RWPE2 (cell line): ENCODE results near the gene RIMS1.
A peak's percentile ranks its signal among the peaks of the same experiment; 100 is the strongest.

Experiments used
- ATAC-seq: fragments of 200-7000 bp; cut with Tn5 transposase; 3 replicates; pipeline ENCODE4 v1.9.1; 2021; ENCODE audit warnings: low read depth
- DNase-seq: peaks from one replicate; pipeline ENCODE4 v3.0.0-alpha.2; 2020; ENCODE audit warnings: low spot score
- H3K27ac ChIP-seq: fragments of 450-650 bp; 2 replicates; pipeline ENCODE4 v1.5.1; 2017; ENCODE audit warnings: mild to moderate bottlenecking; ENCODE audit not compliant: poor library complexity, severe bottlenecking
- H3K27me3 ChIP-seq: fragments of 250-450 bp; sonication (Bioruptor Pico); 2 replicates; pipeline ENCODE4 v1.5.1; 2021; ENCODE audit warnings: mild to moderate bottlenecking, moderate library complexity; ENCODE audit not compliant: insufficient read depth, poor library complexity, severe bottlenecking
- H3K36me3 ChIP-seq: fragments of 250-450 bp; sonication (Bioruptor Pico); 2 replicates; pipeline ENCODE4 v1.5.1; 2020; ENCODE audit warnings: low read depth, mild to moderate bottlenecking, moderate library complexity
- H3K4me1 ChIP-seq: fragments of 250-450 bp; sonication (Bioruptor Pico); 2 replicates; pipeline ENCODE4 v1.5.1; 2021; ENCODE audit warnings: mild to moderate bottlenecking, moderate library complexity; ENCODE audit not compliant: insufficient read depth, poor library complexity, severe bottlenecking
- H3K4me3 ChIP-seq: fragments of 250-450 bp; sonication (Bioruptor Pico); 2 replicates; pipeline ENCODE4 v1.5.1; 2021; ENCODE audit warnings: mild to moderate bottlenecking, moderate library complexity; ENCODE audit not compliant: severe bottlenecking
- H3K9me3 ChIP-seq: fragments of 250-450 bp; sonication (Bioruptor Pico); 2 replicates; pipeline ENCODE4 v1.5.1; 2021; ENCODE audit warnings: mild to moderate bottlenecking, moderate library complexity; ENCODE audit not compliant: severe bottlenecking
- CTCF ChIP-seq: fragments of 450-650 bp; IDR thresholded peaks from one replicate; pipeline ENCODE4 v1.5.1; 2017; ENCODE audit warnings: mild to moderate bottlenecking, moderate library complexity; ENCODE audit not compliant: poor library complexity, severe bottlenecking

RIMS1 gene

DNA sequence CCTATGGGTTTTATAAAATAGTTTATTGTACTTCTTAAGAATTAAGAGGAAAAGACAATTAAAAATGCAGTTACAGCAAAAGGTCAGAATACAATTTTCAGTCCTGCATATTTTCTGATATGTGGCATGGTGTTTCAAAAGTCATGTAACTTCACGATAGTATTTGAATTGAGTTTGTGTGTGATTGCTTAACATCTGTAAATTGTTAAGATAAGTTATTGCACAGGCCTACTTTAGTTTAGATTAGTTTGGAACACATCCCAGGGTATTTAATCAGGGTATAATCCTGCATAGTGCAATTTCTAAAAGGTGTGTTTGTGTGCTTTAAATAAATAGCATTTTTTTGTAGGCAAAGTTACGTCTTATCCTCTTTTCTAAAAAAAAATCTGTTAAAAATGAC lies 289.6 kb downstream of the RIMS1 start:
- Histone ChIP-seq H3K9me3 (no peaks in the 10 kb centered on the region), H3K4me3 (no peak overlapping the region), H3K27me3 (peaks cover 38% of the 10 kb centered on the region), H3K36me3 (no peaks in the 10 kb centered on the region), H3K27ac (no peak overlapping the region), H3K4me1 (no peaks in the 10 kb centered on the region)
- TF ChIP-seq CTCF = no peak
- ATAC-seq = no peak
- no peak for DNase-seq

DNA sequence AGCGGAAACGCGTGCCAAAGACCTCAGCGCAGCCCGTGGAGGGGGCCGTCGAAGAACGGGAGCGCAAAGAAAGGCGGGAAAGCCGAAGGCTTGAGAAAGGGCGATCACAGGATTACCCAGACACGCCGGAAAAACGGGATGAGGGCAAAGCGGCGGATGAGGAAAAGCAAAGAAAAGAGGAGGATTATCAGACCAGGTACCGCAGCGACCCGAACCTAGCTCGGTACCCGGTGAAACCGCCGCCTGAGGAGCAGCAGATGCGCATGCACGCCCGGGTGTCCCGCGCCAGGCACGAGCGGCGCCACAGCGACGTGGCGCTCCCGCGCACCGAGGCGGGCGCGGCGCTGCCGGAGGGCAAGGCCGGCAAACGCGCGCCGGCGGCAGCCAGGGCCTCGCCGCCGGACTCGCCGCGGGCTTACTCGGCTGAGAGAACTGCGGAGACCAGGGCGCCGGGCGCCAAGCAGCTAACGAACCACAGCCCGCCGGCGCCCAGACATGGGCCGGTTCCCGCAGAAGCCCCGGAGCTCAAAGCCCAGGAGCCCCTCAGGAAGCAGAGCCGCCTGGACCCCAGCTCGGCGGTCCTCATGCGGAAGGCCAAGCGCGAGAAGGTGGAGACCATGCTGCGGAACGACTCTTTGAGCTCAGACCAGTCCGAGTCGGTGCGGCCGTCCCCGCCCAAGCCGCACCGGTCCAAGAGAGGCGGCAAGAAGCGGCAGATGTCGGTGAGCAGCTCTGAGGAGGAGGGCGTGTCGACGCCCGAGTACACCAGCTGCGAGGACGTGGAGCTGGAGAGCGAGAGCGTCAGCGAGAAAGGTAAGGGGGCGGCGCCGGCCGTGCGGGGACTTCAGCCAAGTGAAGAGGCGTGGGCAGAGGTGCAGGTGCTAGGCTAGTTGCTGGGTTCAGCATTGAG lies 296.2 kb downstream of the RIMS1 start:
- TF ChIP-seq CTCF = no peak
- Histone ChIP-seq H3K4me1 (no peaks in the 10 kb centered on the region), H3K9me3 (no peaks in the 10 kb centered on the region), H3K27ac (no peak overlapping the region), H3K4me3 (peak overlapping the region; percentile 31), H3K36me3 (no peaks in the 10 kb centered on the region), H3K27me3 (peaks cover 70% of the 10 kb centered on the region)
- peak; percentile 49 for DNase-seq
- peak; percentile 92 for ATAC-seq

GRCh38 chr6:72203983-72204382 lies 317.6 kb downstream of the RIMS1 start:
- Histone ChIP-seq H3K9me3 (peaks cover 2% of the 10 kb centered on the region), H3K36me3 (no peaks in the 10 kb centered on the region), H3K27ac (no peak overlapping the region), H3K4me1 (no peaks in the 10 kb centered on the region), H3K4me3 (no peak overlapping the region), H3K27me3 (peaks cover 16% of the 10 kb centered on the region)
- ATAC-seq (no peak), DNase-seq (no peak)
- TF ChIP-seq CTCF = no peak

- no peak for TF ChIP-seq CTCF
- Histone ChIP-seq H3K4me1 (no peaks in the 10 kb centered on the region), H3K27ac (no peak overlapping the region), H3K4me3 (no peak overlapping the region), H3K36me3 (no peaks in the 10 kb centered on the region), H3K27me3 (peaks cover 16% of the 10 kb centered on the region), H3K9me3 (peaks cover 2% of the 10 kb centered on the region)
- ATAC-seq (no peak), DNase-seq (no peak)
These were observed 319.1 kb downstream of the RIMS1 start for GRCh38 chr6:72205500-72205899.

GRCh38 chr6:72206606-72207005 lies 320.3 kb downstream of the RIMS1 start:
- H3K36me3 ChIP-seq = no peaks in the 10 kb centered on the region
- ATAC-seq = no peak
- H3K4me3 ChIP-seq = no peak overlapping the region
- H3K27ac ChIP-seq = no peak overlapping the region
- H3K27me3 ChIP-seq = peaks cover 14% of the 10 kb centered on the region
- TF ChIP-seq CTCF = no peak
- no peak for DNase-seq
- peaks cover 2% of the 10 kb centered on the region for H3K9me3 ChIP-seq
- no peaks in the 10 kb centered on the region for H3K4me1 ChIP-seq
